Motor neuron (in vitro differentiated cells): ENCODE measurements around the gene BCL11B. TPM values are rescaled to one million over a fixed set of nuclear protein-coding genes. Genes with fewer than 3 reads are reported as not detected.

Experiments used
- ATAC-seq, 8 experiments: fragments of 200-7000 bp; cut with Tn5 transposase; replicated peaks in 6 of 8; 2 replicates each; pipeline ENCODE4 v1.8.0; 2021; ENCODE audit warnings: mild to moderate bottlenecking in 8 of 8, moderate library complexity in 8 of 8
- H3K27ac ChIP-seq, 2 donors: fragments of 250-450 bp; sonication (Bioruptor Pico); 2 replicates each; pipeline ENCODE4 v1.9.0; 2021; ENCODE audit warnings: antibody characterized with exemption in 2 of 2, mild to moderate bottlenecking in 2 of 2, moderate library complexity in 1 of 2
- H3K4me1 ChIP-seq, 2 donors: fragments of 250-450 bp; sonication (Bioruptor Pico); replicated peaks in 1 of 2; 2 replicates each; pipeline ENCODE4 v1.6.1; 2021; ENCODE audit warnings: antibody characterized with exemption in 2 of 2, mild to moderate bottlenecking in 2 of 2, moderate library complexity in 1 of 2
- H3K4me3 ChIP-seq, 5 donors: fragments of 250-450 bp; sonication (Bioruptor Pico); 2 replicates each; pipeline ENCODE4 v1.9.0; 2021; ENCODE audit warnings: antibody characterized with exemption in 5 of 5, mild to moderate bottlenecking in 5 of 5, moderate library complexity in 4 of 5
- WGBS, 10 experiments: fragments of 450-650 bp; shearing (Covaris generic); methylation state at CpG; one replicate each; pipeline ENCODE4 v1.0.0; 2022; 5-methylcytosine and 5-hydroxymethylcytosine counted together
- in situ Hi-C, 9 experiments: fragments of 400-800 bp; cut with MboI; loops; one replicate each; pipeline ENCODE4 v1.15.0; 2021; ENCODE audit warnings: low sequenced_read_pairs in 9 of 9, low pct_unique_long_range_greater_than_20kb in 2 of 9; ENCODE audit not compliant: unreplicated experiment in 9 of 9
- total RNA-seq, 8 experiments: library from RNA; unstranded; fragments of 300-600 nt; gene quantifications; 2 replicates each; pipeline versions ENCODE4 v1.2.3 to v1.2.4, GENCODE V29; 2022

The BCL11B gene
- total RNA-seq, 8 experiments from 2014 or later: 0.04 to 3.0 (median 0.16) TPM

- no peak overlapping the region for H3K4me3 ChIP-seq
These were observed 46.4 kb downstream of the BCL11B start for GRCh38 chr14:99225436-99226203.

GRCh38 chr14:99224948-99225347 lies 47.0 kb downstream of the BCL11B start:
- 60 to 100% (median 85%) methylated on average over 1 to 2 of the region's 3 CpGs; no CpG with 5 or more reads in 5 of the 10 experiments for WGBS, 10 experiments
- no peak overlapping the region for H3K4me3 ChIP-seq
- ATAC-seq: no peak

More at GRCh38 chr14:99225436-99226203, 46.4 kb downstream of the BCL11B start:
- WGBS, 10 experiments: 0 to 88% (median 30%) methylated on average over 1 to 11 of the region's 13 CpGs
- no peak overlapping the region for H3K27ac ChIP-seq
- H3K4me1 ChIP-seq: no peaks in the 10 kb centered on the region
- in situ Hi-C loops: no loop called here
- no peak for ATAC-seq

GRCh38 chr14:99224116-99224910 lies 47.7 kb downstream of the BCL11B start:
- no peak for ATAC-seq
- no peaks in the 10 kb centered on the region for H3K4me1 ChIP-seq
- 74 to 100% (median 100%) methylated on average over 1 to 5 of the region's 12 CpGs; no CpG with 5 or more reads in 5 of the 10 experiments for WGBS, 10 experiments

More at GRCh38 chr14:99224948-99225347, 47.0 kb downstream of the BCL11B start:
- Histone ChIP-seq H3K4me1 (no peaks in the 10 kb centered on the region), H3K27ac (no peak overlapping the region)
- in situ Hi-C loops: no loop called here

GRCh38 chr14:99221445-99221844 lies 50.6 kb downstream of the BCL11B start:
- no peak for ATAC-seq
- 68 to 93% (median 87%) methylated on average over 2 to 12 of the region's 13 CpGs; no CpG with 5 or more reads in 5 of the 10 experiments for WGBS, 10 experiments
- Histone ChIP-seq H3K4me3 (no peak overlapping the region), H3K4me1 (no peaks in the 10 kb centered on the region), H3K27ac (no peak overlapping the region)
- in situ Hi-C loops: no loop called here

More at GRCh38 chr14:99224116-99224910, 47.7 kb downstream of the BCL11B start:
- Histone ChIP-seq H3K4me3 (no peak overlapping the region), H3K27ac (no peak overlapping the region)
- in situ Hi-C loops: no loop called here

GRCh38 chr14:99217066-99217955 lies 54.7 kb downstream of the BCL11B start:
- no peak overlapping the region for H3K27ac ChIP-seq
- H3K4me3 ChIP-seq: no peak overlapping the region
- in situ Hi-C loops: no loop called here
- WGBS, 10 experiments: 14 to 88% (median 60%) methylated on average over 1 to 7 of the region's 13 CpGs; no CpG with 5 or more reads in 4 of the 10 experiments
- no peaks in the 10 kb centered on the region for H3K4me1 ChIP-seq
- ATAC-seq: no peak

- no peak for ATAC-seq
- H3K4me3 ChIP-seq: no peak overlapping the region
- whole genome bisulfite sequencing, 10 experiments: 40 to 92% (median 89%) methylated on average over 1 to 7 of the region's 10 CpGs; no CpG with 5 or more reads in 4 of the 10 experiments
- no peak overlapping the region for H3K27ac ChIP-seq
- no peaks in the 10 kb centered on the region for H3K4me1 ChIP-seq
- in situ Hi-C loops: no loop called here
These were observed 55.8 kb downstream of the BCL11B start for GRCh38 chr14:99216191-99216590.

- 0 to 86% (median 45%) methylated on average over 3 to 16 of the region's 16 CpGs; no CpG with 5 or more reads in 1 of the 10 experiments for WGBS, 10 experiments
- no peak overlapping the region for H3K4me3 ChIP-seq
- peak in 3 of 8 experiments; percentile 35 to 71 (median 52) for ATAC-seq
- H3K27ac ChIP-seq: no peak overlapping the region
- no peaks in the 10 kb centered on the region for H3K4me1 ChIP-seq
- in situ Hi-C loops: no loop called here
These were observed 56.7 kb downstream of the BCL11B start for GRCh38 chr14:99215277-99215676.

GRCh38 chr14:99214701-99215100 lies 57.3 kb downstream of the BCL11B start:
- no peak for ATAC-seq
- in situ Hi-C loops: no loop called here
- Histone ChIP-seq H3K4me3 (no peak overlapping the region), H3K27ac (no peak overlapping the region), H3K4me1 (no peaks in the 10 kb centered on the region)
- WGBS, 10 experiments: 0 to 100% (median 58%) methylated on average over 2 to 6 of the region's 7 CpGs; no CpG with 5 or more reads in 5 of the 10 experiments

- peak in 1 of 8 experiments; percentile 13 for ATAC-seq
- in situ Hi-C loops: no loop called here
- 0 to 95% (median 51%) methylated on average over 1 to 7 of the region's 12 CpGs; no CpG with 5 or more reads in 2 of the 10 experiments for WGBS, 10 experiments
- no peak overlapping the region for H3K4me3 ChIP-seq
- H3K27ac ChIP-seq: no peak overlapping the region
- H3K4me1 ChIP-seq: no peaks in the 10 kb centered on the region
These were observed 58.4 kb downstream of the BCL11B start for GRCh38 chr14:99213527-99213971.

GRCh38 chr14:99213101-99213500 lies 58.9 kb downstream of the BCL11B start:
- Histone ChIP-seq H3K4me1 (no peaks in the 10 kb centered on the region), H3K27ac (no peak overlapping the region), H3K4me3 (no peak overlapping the region)
- peak in 2 of 8 experiments; percentile 33 to 58 for ATAC-seq
- WGBS, 10 experiments: 0 to 80% (median 64%) methylated on average over 1 to 7 of the region's 11 CpGs; no CpG with 5 or more reads in 4 of the 10 experiments
- in situ Hi-C loops: no loop called here

- no peak overlapping the region for H3K27ac ChIP-seq
- 71 to 80% methylated on average over 1 to 3 of the region's 3 CpGs; no CpG with 5 or more reads in 8 of the 10 experiments for WGBS, 10 experiments
- ATAC-seq: no peak
- H3K4me3 ChIP-seq: no peak overlapping the region
- no peaks in the 10 kb centered on the region for H3K4me1 ChIP-seq
- in situ Hi-C loops: no loop called here
These were observed 59.4 kb downstream of the BCL11B start for GRCh38 chr14:99212646-99213045.

- Histone ChIP-seq H3K4me1 (no peaks in the 10 kb centered on the region), H3K27ac (no peak overlapping the region), H3K4me3 (no peak overlapping the region)
- 74 to 93% (median 81%) methylated on average over 1 to 6 of the region's 7 CpGs; no CpG with 5 or more reads in 4 of the 10 experiments for WGBS, 10 experiments
- no peak for ATAC-seq
- in situ Hi-C loops: no loop called here
These were observed 59.8 kb downstream of the BCL11B start for GRCh38 chr14:99212199-99212598.
